Prostate gland (tissue), 2 donors: Measurements from ENCODE around the gene ALKBH3.

Experiments used
- POLR2A ChIP-seq: fragments of 450-650 bp; IDR thresholded peaks from one replicate; pipeline ENCODE4 v1.6.1; 2016; ENCODE audit warnings: antibody characterized with exemption, mild to moderate bottlenecking
- POLR2AphosphoS5 ChIP-seq: sonication (generic); formaldehyde crosslinking; IDR thresholded peaks from one replicate; pipeline ENCODE4 v1.6.1; 2017; ENCODE audit warnings: antibody characterized with exemption
- TF ChIP-seq, protein P1 (sequence below), 4 experiments: fragments of 200-600 bp in 2 of 4; fragments of 450-650 bp in 2 of 4; sonication (generic) in 2 of 4; IDR thresholded peaks; 1 replicate in 3 of 4; 2 replicates in 1 of 4; pipeline ENCODE4 v1.5.1; 2016 to 2019; ENCODE audit warnings: antibody characterized with exemption in 4 of 4, mild to moderate bottlenecking in 2 of 4, moderate library complexity in 2 of 4

- TF ChIP-seq POLR2AphosphoS5 (peak; percentile 72), POLR2A (no peak)
- TF ChIP-seq, protein P1, sequence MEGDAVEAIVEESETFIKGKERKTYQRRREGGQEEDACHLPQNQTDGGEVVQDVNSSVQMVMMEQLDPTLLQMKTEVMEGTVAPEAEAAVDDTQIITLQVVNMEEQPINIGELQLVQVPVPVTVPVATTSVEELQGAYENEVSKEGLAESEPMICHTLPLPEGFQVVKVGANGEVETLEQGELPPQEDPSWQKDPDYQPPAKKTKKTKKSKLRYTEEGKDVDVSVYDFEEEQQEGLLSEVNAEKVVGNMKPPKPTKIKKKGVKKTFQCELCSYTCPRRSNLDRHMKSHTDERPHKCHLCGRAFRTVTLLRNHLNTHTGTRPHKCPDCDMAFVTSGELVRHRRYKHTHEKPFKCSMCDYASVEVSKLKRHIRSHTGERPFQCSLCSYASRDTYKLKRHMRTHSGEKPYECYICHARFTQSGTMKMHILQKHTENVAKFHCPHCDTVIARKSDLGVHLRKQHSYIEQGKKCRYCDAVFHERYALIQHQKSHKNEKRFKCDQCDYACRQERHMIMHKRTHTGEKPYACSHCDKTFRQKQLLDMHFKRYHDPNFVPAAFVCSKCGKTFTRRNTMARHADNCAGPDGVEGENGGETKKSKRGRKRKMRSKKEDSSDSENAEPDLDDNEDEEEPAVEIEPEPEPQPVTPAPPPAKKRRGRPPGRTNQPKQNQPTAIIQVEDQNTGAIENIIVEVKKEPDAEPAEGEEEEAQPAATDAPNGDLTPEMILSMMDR (IDR thresholded peaks at IDR 0.05), result no peak
Observed at GRCh38 chr11:43868852-43869567, 11.6 kb upstream of the ALKBH3 start.
